K562 (cell line): ENCODE results near the gene LYPLA2. TPM values are rescaled to one million over a fixed set of nuclear protein-coding genes. Genes with fewer than 3 reads are reported as not detected.

Experiments
- ATAC-seq: fragments of 200-7000 bp; cut with Tn5 transposase; 3 replicates; pipeline ENCODE4 v1.9.1; 2020; ENCODE audit warnings: moderate library complexity
- BruUV-seq: library from RNA; stranded (reverse); fragments of 400-500 nt; replicated peaks from 2 replicates; lab custom pipeline; 2021; lab: Mats Ljungman, UMichigan
- CTCF ChIA-PET: fragments of 300-600 bp; formaldehyde crosslinking; extraction: SDS; loops from one replicate; lab custom pipeline; 2021; ENCODE audit warnings: low intra/inter-chr PET ratio; lab: Yijun Ruan, JAX
- POLR2A ChIA-PET: fragments of 300-600, 350-650 bp; sonication (Branson Sonifier 250); formaldehyde crosslinking; extraction: SDS; loops from one replicate; lab custom pipeline; 2021; ENCODE audit warnings: antibody characterized with exemption, inconsistent platforms; lab: Yijun Ruan, JAX
- DNase-seq, 4 experiments: peaks; one replicate each; pipeline versions ENCODE4 v3.0.0 to v3.0.0-alpha.2; 2011 to 2018; ENCODE audit warnings: low spot score in 3 of 4, mixed read lengths in 3 of 4; ENCODE audit errors: extremely low read depth in 1 of 4
- FAIRE-seq: peaks from 2 replicates; lab custom pipeline; 2011; peaks lifted over from hg19 to GRCh38; lab: Jason Lieb, UNC
- H2AFZ ChIP-seq: 2 replicates; pipeline ENCODE4 v1.6.0; 2011; ENCODE audit warnings: low read depth, low read length, control low read depth, inconsistent platforms
- H3K27ac ChIP-seq: fragments of 200-600 bp; 3 replicates; pipeline ENCODE4 v1.8.0; 2011; ENCODE audit warnings: low read depth, mild to moderate bottlenecking, control low read depth, inconsistent platforms, low read length, moderate library complexity, mixed read lengths; ENCODE audit errors: extremely low read depth
- H3K27me3 ChIP-seq, 2 experiments: fragments of 300-600 bp in 1 of 2; 2 replicates in 1 of 2; 3 replicates in 1 of 2; pipeline versions ENCODE4 v1.6.0 to v1.8.0; 2011; ENCODE audit warnings: inconsistent platforms in 2 of 2, low read length in 2 of 2, mild to moderate bottlenecking in 1 of 2, mixed read lengths in 1 of 2, moderate library complexity in 1 of 2; ENCODE audit not compliant: control insufficient read depth in 2 of 2, insufficient read depth in 2 of 2
- H3K36me3 ChIP-seq: fragments of 300-600 bp; 3 replicates; pipeline ENCODE4 v1.8.0; 2011; ENCODE audit warnings: mild to moderate bottlenecking, low read length, inconsistent platforms; ENCODE audit not compliant: control insufficient read depth, insufficient read depth
- H3K4me1 ChIP-seq, 2 experiments: fragments of 200-600 bp in 1 of 2; replicated peaks in 1 of 2; 2 replicates in 1 of 2; 3 replicates in 1 of 2; pipeline versions ENCODE4 v1.5.1 to v1.8.0; 2011; ENCODE audit warnings: inconsistent platforms in 2 of 2, low read length in 2 of 2, mild to moderate bottlenecking in 1 of 2, mixed read lengths in 1 of 2, moderate library complexity in 1 of 2; ENCODE audit not compliant: control insufficient read depth in 2 of 2, insufficient read depth in 2 of 2
- H3K4me2 ChIP-seq: 2 replicates; pipeline ENCODE4 v1.6.1; 2011; ENCODE audit warnings: low read length, control low read depth, inconsistent platforms, mixed read lengths; ENCODE audit not compliant: insufficient read depth
- H3K4me3 ChIP-seq: fragments of 200-600 bp; sonication (generic), shearing (Covaris generic); 2 replicates; pipeline ENCODE4 v1.5.1; 2016; ENCODE audit warnings: control low read depth, inconsistent platforms
- H3K79me2 ChIP-seq: fragments of 200-600 bp; 3 replicates; pipeline ENCODE4 v1.8.0; 2011; ENCODE audit warnings: low read length, inconsistent platforms; ENCODE audit not compliant: control insufficient read depth, insufficient read depth
- H3K9ac ChIP-seq, 2 experiments: 2 replicates each; pipeline versions ENCODE4 v1.6.0 to v1.6.1; 2011; ENCODE audit warnings: low read depth in 2 of 2, low read length in 2 of 2, control low read depth in 1 of 2, inconsistent platforms in 1 of 2, mild to moderate bottlenecking in 1 of 2, mixed read lengths in 1 of 2; ENCODE audit not compliant: insufficient read depth in 1 of 2
- H3K9me1 ChIP-seq: one replicate; pipeline ENCODE4 v1.6.0; 2011; ENCODE audit warnings: inconsistent platforms, mild to moderate bottlenecking, low read length, moderate library complexity; ENCODE audit not compliant: control insufficient read depth, insufficient read depth
- H3K9me3 ChIP-seq: replicated peaks from 2 replicates; pipeline ENCODE4 v1.5.1; 2011; ENCODE audit warnings: low read depth, low read length, inconsistent platforms; ENCODE audit not compliant: control insufficient read depth, insufficient read depth
- H4K20me1 ChIP-seq: replicated peaks from 2 replicates; pipeline ENCODE4 v1.6.1; 2011; ENCODE audit warnings: low read length, inconsistent platforms, mixed read lengths; ENCODE audit not compliant: control insufficient read depth, insufficient read depth
- CHD2 ChIP-seq: IDR thresholded peaks from 2 replicates; pipeline ENCODE4 v1.6.1; 2011; ENCODE audit warnings: low read depth, low read length
- HMG20A ChIP-seq: fragments of 450-650 bp; formaldehyde crosslinking; conservative IDR thresholded peaks from 2 replicates; pipeline ENCODE4 v1.4.0; 2020; ENCODE audit warnings: mild to moderate bottlenecking, mixed read lengths
- HMG20B ChIP-seq: fragments of 250-450 bp; sonication (Bioruptor Pico); IDR thresholded peaks from 2 replicates; pipeline ENCODE4 v1.5.0; 2021; ENCODE audit warnings: mild to moderate bottlenecking
- NR2C1 ChIP-seq, 2 experiments: fragments of 450-650 bp; IDR thresholded peaks; 2 replicates each; pipeline ENCODE4 v1.6.1; 2017; ENCODE audit warnings: mild to moderate bottlenecking in 2 of 2, antibody characterized with exemption in 1 of 2, inconsistent platforms in 1 of 2, missing compliant biosample characterization in 1 of 2, missing genetic modification characterization in 1 of 2
- SUPT5H ChIP-seq: fragments of 450-650 bp; IDR thresholded peaks from 2 replicates; pipeline ENCODE4 v1.6.1; 2016
- ZNF586 ChIP-seq: fragments of 450-650 bp; formaldehyde crosslinking; conservative IDR thresholded peaks from 2 replicates; pipeline ENCODE4 v1.4.0; 2020; ENCODE audit warnings: mild to moderate bottlenecking, moderate library complexity
- WGBS: fragments of 100-300 bp; shearing (Covaris generic); methylation state at CpG from one replicate; pipeline ENCODE4 v1.1.6; 2016; ENCODE audit warnings: low coverage, mixed read lengths; ENCODE audit not compliant: insufficient coverage; ENCODE audit errors: missing lambda C conversion rate; 5-methylcytosine and 5-hydroxymethylcytosine counted together
- in situ Hi-C: fragments of 300-500 bp; cut with MboI; formaldehyde crosslinking; loops from 4 replicates; pipeline ENCODE4 v1.15.0; 2018; ENCODE audit warnings: inconsistent platforms, mixed read lengths
- intact Hi-C: fragments of 100-400 bp; cut with micrococcal nuclease; formaldehyde crosslinking; loops from 2 replicates; pipeline ENCODE4 v1.14.2; 2022
- polyA plus RNA-seq, 8 experiments: library from polyadenylated mRNA; depleted of rRNA in 4 of 8; stranded (reverse) in 5 of 8; unstranded in 3 of 8; fragments of >200 nt; fragmentation: Nextera tagmentation in 2 of 8; fragmentation: Illumina TruSeq in 1 of 8; extraction: Ambion mirVana in 2 of 8; extraction: Trizol in 1 of 8; gene quantifications; 2 replicates each; pipeline versions ENCODE4 v1.2.1 to v1.2.3, GENCODE V29; 2011 to 2014; ENCODE audit warnings: inconsistent platforms in 1 of 8, missing spikeins in 1 of 8
- total RNA-seq, 7 experiments: library from RNA; depleted of rRNA in 6 of 7; stranded (reverse); fragments of >200 nt in 6 of 7; fragmentation: Illumina TruSeq in 2 of 7; extraction: Trizol in 2 of 7; gene quantifications; 2 replicates each; pipeline versions ENCODE4 v1.2.1 to v1.2.3, GENCODE V29; 2011 to 2021; ENCODE audit warnings: low replicate concordance in 1 of 7

LYPLA2 gene
- total and polyA plus RNA-seq, 9 of the 15 experiments (the other 6 are each of a cell fraction or from before 2014, with no cell fraction given), result 3.9 to 128 (median 60.1) TPM

DNA sequence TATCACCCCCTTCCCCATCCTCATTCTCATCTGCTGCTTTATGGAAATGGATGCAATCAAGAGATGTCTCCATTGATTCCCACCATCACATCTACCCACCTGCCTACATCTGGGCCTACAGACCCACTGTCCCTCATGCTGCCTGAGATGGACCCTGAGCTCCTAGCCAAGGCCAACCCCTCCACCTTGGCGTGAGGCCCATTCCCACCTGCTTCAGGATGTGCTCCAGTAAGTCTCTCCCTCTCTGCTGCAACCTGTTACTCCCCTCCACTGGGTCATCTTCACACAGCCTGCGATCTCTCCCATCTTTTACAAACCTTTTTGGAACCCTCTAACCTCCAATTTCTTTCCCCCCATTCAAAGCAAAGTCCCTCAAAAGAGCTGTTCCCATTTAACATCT lies 14.1 kb downstream of the LYPLA2 start (continued):
- TF ChIP-seq NR2C1 (IDR thresholded peaks at IDR 0.05) (no peak), NR2C1 (tag; IDR thresholded peaks at IDR 0.05) (no peak), HMG20A (no peak)

GRCh38 chr1:23806280-23806679 lies 15.3 kb downstream of the LYPLA2 start:
- ChIA-PET POLR2A (interaction anchor here (0.8 to 1.5 kb wide), 6 partner anchors 10 to 111 kb away, joined by 3 to 5 read pairs (median 4); no protein-coding TSS in a partner anchor), CTCF (no interaction called here)
- Histone ChIP-seq H3K36me3 (no peaks in the 10 kb centered on the region; the same call in 2 of the 3 replicates), H3K27ac (no peak overlapping the region), H3K27me3 (no peaks in the 10 kb centered on the region), H3K9me3 (no peaks in the 10 kb centered on the region), H3K9me1 (no peaks in the 10 kb centered on the region), H4K20me1 (no peaks in the 10 kb centered on the region), H3K9ac (0 out of 4 replicates have a peak overlapping the region, but pooled peaks of 1 of the 2 experiments have one; percentile 32), H2AFZ (no peak overlapping the region), H3K4me1 (peaks cover 13 to 25% of the 10 kb centered on the region in 2 experiments), H3K4me3 (no peak overlapping the region), H3K4me2 (no peak overlapping the region), H3K79me2 (0 out of 3 replicates have a peak, but pooled peaks cover 2% of the 10 kb centered on the region)
- WGBS, result 62% methylated on average over 6 of the region's 6 CpGs
- intact Hi-C loops, result no loop called here
- in situ Hi-C loops, result loop anchor here (5.0 kb wide), 1 partner anchor 101 kb away; no protein-coding TSS in a partner anchor
- ATAC-seq (no peak), DNase-seq (no peak), FAIRE-seq (no peak)
- no TSS peak for BruUV-seq
- TF ChIP-seq ZNF586 (CRISPR knock-in tag) (no peak), HMG20B (CRISPR knock-in tag) (no peak), CHD2 (no peak), SUPT5H (peak; percentile 15; the same call in 1 of the 2 replicates)
